HG03025 (cell line): ENCODE measurements around the gene SMYD3.

ENCODE experiments used
- ATAC-seq: cut with Tn5 transposase; IDR thresholded peaks from one replicate; pipeline ENCODE4 v1.9.1; 2021; ENCODE audit warnings: mild to moderate bottlenecking, moderate library complexity; ENCODE audit not compliant: unreplicated experiment, low FRiP score

SMYD3 gene

GRCh38 chr1:246292571-246292970, 214.5 kb downstream of the SMYD3 start:
- no peak for ATAC-seq

GRCh38 chr1:246291127-246291526, 216.0 kb downstream of the SMYD3 start:
- no peak for ATAC-seq

GRCh38 chr1:246283771-246284410, 223.2 kb downstream of the SMYD3 start:
- no peak for ATAC-seq

GRCh38 chr1:246281639-246282038, 225.4 kb downstream of the SMYD3 start:
- ATAC-seq: no peak

- ATAC-seq: no peak
These were observed 225.9 kb downstream of the SMYD3 start for GRCh38 chr1:246281195-246281594.

- ATAC-seq: no peak
These were observed 226.5 kb downstream of the SMYD3 start for GRCh38 chr1:246280551-246280950.

- no peak for ATAC-seq
These were observed 227.7 kb downstream of the SMYD3 start for GRCh38 chr1:246279402-246279801.

- ATAC-seq: no peak
These were observed 228.7 kb downstream of the SMYD3 start for GRCh38 chr1:246278371-246278770.

GRCh38 chr1:246275036-246275435, 232.0 kb downstream of the SMYD3 start:
- ATAC-seq: no peak

- no peak for ATAC-seq
These were observed 232.9 kb downstream of the SMYD3 start for GRCh38 chr1:246274186-246274585.

GRCh38 chr1:246271516-246271915, 235.6 kb downstream of the SMYD3 start:
- no peak for ATAC-seq

- no peak for ATAC-seq
These were observed 236.8 kb downstream of the SMYD3 start for GRCh38 chr1:246270236-246270635.

- no peak for ATAC-seq
These were observed 237.6 kb downstream of the SMYD3 start for GRCh38 chr1:246269466-246269865.

- no peak for ATAC-seq
These were observed 239.2 kb downstream of the SMYD3 start for GRCh38 chr1:246267896-246268295.

- no peak for ATAC-seq
These were observed 239.7 kb downstream of the SMYD3 start for GRCh38 chr1:246267426-246267825.

- ATAC-seq: no peak
These were observed 241.6 kb downstream of the SMYD3 start for GRCh38 chr1:246265481-246265880.

GRCh38 chr1:246262281-246262680, 244.8 kb downstream of the SMYD3 start:
- ATAC-seq: no peak

- ATAC-seq: no peak
These were observed 245.4 kb downstream of the SMYD3 start for GRCh38 chr1:246261639-246262038.

GRCh38 chr1:246258250-246258649, 248.8 kb downstream of the SMYD3 start:
- no peak for ATAC-seq

- ATAC-seq: no peak
These were observed 251.3 kb downstream of the SMYD3 start for GRCh38 chr1:246255773-246256172.

- ATAC-seq: no peak
These were observed 252.2 kb downstream of the SMYD3 start for GRCh38 chr1:246254854-246255253.

GRCh38 chr1:246246430-246246829, 260.6 kb downstream of the SMYD3 start:
- no peak for ATAC-seq

- ATAC-seq: no peak
These were observed 261.5 kb downstream of the SMYD3 start for GRCh38 chr1:246245541-246245940.
